Fibroblast of peridontal ligament (primary cell): ENCODE measurements around the gene MIOS.

Source experiments
- DNase-seq: peaks from one replicate; pipeline ENCODE4 v3.0.0-alpha.2; 2010; ENCODE audit errors: extremely low read depth

MIOS gene

DNA sequence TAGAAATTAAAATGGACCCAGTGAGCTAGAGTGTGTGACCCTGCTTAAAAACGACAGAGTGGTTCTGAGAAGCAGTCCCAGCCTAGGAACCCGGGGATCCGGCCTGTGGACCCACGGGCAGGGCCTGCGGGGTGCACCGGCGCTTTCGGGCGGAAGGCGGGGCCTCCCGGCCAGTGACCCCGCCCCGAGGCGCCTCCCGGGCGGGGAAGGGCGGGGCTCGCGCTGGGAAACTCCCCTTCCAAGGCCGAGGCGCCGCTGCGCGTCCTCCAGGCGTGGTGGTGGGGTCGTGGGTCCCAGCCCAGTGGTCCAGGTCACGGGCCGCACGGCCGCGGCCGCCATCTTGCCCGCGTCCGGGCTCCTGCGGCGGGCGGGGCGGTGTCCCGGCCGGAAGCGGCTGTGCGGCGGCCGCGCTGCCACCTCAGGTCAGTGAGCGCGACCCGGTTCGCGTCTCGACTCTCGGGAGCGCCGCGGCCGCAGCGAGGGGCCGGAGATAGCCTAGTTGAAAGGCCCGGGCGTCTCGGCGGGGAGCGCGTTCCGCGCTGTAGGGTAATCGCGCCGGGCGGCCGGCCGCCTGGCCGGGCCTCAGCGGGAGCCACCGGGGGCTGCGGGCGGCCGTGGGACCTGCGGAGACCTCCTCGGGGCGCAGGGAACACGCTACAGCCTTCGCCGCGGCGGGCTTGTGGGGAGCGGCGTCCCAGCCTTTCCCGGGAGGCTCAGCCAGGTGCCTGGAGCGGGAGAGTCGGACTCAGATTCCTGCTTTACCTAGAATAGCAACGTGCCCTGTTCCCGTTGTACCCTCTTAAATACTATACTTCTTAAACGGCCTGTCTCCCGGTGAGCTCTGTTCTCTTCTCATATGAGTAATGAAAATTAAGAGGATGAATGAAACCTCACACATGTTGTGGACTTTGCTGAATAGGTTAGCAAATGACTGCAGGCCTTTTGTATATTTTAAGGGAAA, at the start of gene MIOS:
MIOS (plus strand) TSS at position 234 of the 961 bp plus-strand sequence. CDS start 5,592 bp downstream, outside the sequence.
- DNase-seq: peak; percentile 66

DNA sequence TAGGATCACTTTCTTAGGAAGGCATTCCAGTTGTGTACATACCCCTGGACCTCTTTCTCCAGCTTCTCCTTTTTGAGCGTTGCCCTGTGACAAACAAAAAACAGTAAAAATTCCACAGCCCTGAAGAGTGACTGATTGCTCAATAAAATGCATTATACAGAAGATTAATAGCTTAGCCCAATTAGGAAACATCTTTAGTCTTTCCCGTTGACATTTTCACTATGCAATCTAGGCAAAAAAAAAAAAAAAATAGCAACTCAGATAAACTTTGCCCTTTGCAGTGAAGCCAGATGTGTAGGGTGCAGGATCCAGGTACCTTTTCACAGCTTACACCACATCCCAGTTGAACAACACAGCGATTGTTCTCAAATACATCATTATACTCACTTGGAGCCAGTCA, 48.9 kb upstream of the MIOS start:
- no peak for DNase-seq

DNA sequence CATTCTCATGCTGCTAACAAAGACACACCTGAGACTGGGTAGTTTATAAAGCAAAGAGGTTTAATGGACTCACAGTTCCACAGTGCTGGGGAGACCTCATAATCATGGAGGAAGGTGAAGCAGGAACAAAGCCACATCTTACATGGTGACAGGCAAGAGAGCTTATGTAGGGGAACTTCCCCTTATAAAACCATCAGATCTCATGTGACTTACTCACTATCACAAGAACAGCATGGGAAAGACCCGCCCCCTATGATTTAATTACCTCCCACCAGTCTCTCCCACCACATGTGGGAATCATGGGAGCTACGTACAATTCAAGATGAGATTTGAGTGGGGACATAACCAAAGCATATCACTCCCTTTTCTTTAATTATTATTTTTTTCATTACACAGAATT, 47.6 kb upstream of the MIOS start:
- no peak for DNase-seq

DNA sequence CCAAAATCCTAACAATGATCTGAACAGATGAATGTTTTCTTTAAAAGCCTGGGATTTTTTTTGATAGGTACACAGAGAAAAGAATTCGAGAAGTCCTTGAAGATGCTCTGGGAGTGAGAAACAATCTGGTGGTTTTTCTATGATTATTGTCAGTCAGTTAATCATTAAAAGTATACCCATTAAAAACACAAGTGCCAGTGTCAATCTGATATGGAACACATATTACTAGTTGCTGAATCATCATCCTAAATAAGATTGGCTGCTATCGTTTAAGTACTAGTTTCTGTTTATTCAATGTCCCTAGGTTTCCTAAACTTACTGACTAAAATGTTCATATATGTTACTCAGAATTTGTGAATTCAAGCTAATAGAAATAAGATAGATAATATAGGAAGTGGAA, 47.2 kb upstream of the MIOS start:
- no peak for DNase-seq

DNA sequence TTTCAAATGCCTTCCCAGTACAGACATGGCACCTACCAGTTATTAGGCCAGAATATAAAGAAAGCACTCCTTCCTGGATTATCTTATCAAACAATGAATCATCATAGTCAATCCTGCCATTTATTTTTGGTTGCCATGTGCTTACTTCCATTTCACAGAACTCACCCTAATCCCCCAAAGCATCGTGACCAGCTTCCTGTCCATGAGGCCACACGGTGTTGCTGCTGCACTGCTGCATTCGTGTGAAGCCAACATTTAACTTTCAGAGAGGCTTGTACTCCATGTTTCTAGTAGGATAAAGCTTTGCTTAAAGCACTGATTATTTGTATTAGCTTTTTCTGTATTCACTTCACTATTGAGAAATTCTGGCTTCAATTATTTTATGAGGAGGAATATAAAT, 45.4 kb upstream of the MIOS start:
- DNase-seq: no peak

DNA sequence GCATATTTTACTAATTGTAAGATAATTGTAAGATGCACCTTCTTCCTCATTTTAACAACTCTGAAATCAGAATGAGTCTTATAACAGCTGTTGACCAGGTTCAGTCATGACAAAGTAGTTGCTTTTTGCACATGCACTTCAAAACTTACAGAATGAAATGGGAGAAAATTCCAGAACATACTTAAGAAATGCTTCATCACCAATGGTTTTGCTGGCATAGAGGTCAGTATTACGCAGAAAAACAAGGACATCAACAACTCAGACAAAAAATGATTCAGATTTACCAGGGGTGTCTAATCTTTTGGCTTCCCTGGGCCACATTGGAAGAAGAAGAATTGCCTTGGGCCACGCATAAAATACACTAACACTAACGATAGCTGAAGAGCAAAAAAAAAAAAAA, 44.3 kb upstream of the MIOS start:
- peak; percentile 35 for DNase-seq

DNA sequence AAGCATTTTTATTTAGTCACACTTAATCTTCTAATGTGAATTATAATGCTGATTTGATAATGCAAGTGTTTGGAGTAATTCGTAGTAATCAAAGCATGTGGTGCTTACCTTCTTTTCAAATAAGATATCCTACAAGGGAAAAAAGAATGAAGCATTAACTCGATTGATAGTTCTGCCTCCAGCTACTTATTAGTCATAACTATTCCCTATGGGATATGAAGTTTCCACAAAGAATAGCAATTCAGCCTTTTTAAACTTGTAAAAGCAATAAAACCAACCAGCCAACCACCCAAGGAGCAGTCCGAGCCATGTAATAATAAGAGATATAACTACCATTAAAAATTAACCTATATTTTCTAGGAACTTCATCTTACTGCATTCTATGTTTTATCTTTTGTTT, 42.6 kb upstream of the MIOS start:
- peak; percentile 66 for DNase-seq

DNA sequence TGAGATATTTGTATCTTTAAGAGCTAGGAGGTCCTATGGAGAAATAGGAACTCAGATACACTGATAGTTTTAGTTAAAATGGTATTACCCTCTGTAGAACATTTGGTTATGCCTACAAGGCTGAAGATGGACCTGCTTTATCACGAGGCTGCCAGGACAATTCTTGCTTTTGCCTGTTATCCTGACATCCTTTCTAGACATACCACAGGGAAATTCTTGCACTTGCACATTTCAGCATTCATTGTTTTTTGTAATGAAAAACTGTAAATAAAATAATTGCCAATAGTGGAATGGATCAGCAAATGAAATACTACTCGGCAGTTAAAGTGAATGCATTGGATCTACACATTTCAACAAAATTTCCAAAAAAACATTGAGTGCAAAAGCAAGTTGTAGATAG, 40.7 kb upstream of the MIOS start:
- no peak for DNase-seq

DNA sequence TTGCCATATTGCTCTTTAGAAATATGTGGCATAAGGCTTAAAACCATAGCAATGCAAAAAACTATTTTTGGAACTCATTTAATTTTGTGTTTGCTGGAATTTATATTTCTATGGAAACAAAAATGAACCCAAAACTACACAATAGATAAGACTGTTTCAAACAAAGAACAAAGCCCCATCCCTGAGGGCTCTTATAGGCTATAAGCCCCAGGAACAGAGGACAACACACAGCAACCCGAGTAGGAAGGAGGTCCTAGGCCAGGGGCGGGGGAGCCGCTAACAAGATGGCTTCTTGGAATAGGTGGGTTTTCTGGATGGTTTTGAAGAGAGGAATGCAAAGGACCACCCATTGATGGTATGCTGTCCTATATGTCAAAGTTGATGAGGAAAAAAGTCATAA, 39.6 kb upstream of the MIOS start:
- DNase-seq: no peak

DNA sequence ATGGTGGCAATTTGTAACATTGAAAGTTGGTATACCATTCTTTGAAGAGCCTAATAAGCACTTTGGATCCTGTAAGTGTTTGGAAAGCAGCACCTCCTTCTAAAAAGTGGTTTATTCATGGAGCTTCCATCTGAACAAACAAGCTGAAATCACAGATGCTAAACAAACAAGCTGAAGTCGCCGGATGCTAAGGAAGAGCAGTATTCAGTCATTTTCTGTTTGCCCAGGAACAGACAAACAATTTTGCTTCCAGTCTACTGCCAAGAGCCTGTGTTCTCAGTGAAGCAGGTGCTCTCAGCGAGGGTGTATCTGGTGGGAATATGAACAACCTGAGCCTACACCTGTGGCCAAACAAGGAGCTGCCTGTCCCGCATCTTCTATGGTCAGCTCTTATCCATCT, 37.4 kb upstream of the MIOS start:
- no peak for DNase-seq

DNA sequence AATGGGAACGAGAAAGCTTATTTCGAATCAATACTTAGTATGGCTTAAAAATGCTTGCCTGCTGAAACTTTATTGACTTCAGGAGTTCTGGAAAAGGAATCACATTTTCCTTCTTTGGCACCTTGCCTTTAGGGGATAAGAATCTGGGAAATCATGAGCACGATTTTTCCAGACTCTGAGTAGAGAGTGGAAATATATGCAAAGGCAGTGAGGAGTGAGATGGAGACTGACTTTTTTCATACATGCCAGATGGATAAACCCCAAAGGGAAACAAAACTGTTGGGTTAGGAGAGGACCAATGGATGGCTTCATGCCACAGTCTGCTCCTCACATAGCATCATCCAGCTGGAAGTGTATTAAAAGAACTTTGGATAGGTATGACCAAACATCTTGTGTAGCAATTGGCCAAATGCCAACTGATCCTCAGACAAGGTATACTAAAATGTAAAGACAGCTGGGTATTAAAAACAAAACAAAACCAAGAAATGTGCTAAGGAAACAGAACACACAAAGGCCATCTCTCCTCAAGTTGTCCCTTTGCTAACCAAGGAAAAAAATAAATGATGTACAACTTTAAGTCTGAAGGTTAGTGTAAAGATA, 32.8 kb upstream of the MIOS start:
- DNase-seq: no peak

DNA sequence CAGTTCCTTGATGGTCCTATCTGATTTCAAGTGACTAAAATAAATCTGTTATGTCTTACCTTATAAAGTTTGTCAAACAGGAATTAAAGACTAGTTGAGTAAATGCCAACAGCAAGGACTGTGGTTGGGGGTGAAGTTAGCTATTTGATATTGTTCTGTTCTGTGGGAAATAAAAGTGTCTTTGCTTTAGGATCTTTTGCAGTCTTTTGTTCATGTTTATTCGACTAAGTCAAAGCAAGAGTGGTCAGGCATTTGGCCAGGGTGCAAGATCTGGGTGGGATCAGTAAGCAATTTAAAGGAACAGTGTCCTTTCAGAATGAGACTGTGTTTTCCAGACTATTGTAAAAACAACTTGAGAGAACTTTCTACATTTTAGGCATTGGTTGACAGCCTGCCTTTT, 31.0 kb upstream of the MIOS start, which contains the start of gene COL28A1:
COL28A1 (minus strand) TSS at position 183 of the 400 bp plus-strand sequence. CDS start 2,998 bp downstream, outside the sequence.
- no peak for DNase-seq

DNA sequence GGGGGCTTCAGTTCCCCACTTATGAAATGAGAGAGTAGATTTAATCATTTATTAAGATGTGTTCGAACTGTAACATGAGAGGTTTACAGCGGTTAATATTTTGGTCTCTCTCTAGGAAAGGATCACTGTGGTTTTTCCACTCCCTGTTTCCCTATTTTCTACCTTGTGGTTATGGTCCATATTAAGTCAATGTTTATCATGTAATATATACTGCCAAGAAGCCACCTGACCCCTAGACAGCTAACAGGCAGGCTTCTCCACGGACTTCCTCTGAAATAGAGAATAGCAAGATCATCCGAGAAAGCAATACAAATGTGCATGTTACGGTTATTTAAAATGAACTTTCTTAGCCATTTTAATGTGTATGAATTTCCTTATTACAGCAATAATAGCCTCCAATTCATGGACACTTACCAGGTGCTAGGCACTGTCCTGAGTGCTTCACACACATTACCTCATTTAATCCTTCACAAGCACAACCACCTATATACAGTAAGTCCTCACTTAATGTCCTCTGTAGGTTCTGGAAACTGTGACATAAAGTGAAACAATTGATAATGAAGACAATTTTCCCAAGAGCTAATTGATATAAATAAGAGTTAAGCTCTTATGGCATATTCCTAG, 30.2 kb upstream of the MIOS start:
- DNase-seq: no peak

DNA sequence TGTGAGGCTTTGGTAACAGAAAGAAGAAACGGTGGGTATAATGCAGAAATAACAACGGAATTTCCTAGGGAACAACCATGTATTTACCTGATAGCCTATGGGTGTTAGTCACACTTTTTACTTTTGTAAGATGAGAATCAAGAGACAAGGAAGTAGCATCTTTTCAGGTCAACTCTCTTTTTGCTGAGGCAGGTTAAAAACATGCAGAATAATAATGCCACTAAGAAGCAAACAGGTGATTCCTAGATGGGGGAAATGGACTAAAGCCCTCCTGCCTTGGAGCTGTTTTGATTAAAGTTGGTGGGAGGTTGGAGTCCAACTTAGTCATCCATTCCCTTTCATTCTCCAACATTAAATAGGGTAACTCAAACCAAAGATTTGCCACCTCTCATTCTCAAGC, 29.0 kb upstream of the MIOS start:
- no peak for DNase-seq

DNA sequence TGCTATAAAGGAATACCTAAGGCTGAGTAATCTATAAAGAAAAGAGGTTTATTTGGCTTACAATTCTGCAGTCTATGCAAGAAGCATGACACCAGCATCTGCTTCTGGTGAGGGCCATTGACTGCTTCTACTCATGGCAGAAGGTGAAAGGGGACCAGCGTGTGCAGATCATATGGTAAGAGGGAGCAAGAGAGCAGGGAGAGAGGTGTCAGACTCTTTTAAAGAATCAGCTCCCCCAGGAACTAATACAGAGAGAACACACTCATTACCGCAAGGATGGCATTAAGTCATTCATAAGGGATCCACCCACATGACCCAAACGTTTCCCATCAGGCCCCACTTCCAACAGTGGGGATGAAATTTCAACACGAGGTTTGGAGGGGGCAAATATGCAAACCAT, 27.5 kb upstream of the MIOS start:
- no peak for DNase-seq

DNA sequence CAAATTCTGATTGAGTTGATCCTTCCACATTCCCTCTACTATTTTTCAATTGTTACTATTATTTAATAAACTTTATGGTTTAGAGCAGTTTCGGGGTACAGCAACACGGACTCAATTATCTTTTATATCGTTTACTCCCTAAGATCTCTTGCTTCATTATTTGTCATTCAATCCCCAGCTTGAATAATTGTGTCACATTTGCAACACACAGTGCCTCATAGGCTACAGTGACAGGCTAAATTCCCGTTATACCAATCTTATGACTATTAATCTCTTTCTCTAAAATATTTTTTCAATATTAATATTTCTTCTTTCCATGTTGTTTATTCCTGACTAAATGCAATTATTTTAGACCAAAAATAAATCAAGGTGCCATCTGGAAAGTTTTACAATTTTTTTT, 27.0 kb upstream of the MIOS start:
- no peak for DNase-seq

DNA sequence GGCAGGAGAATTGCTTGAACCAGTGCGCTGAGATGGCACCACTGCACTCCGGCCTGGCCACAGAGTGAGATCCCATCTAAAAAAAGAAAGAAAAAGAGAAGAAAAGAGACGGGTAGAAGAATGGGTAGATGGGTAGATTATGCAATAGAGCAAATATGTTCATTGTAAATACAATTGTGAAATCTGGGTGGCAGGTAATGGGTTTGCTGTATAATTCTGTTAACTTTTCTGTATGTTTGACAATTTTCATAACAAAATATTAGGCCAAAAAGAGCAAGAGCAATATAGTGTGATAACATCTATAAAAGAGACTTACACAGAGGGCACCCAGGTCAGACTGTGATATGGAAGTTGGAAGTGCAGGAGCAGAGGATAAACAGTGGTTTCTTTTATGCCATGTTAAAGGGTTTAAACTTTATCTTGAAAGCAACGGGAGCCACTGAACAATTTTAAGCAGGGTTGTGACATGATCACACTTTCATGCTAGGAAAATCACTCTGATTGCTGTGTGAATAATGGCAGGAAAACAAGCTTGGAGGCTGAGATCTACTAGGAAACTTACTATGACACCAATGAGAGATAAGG, 24.3 kb upstream of the MIOS start:
- no peak for DNase-seq

DNA sequence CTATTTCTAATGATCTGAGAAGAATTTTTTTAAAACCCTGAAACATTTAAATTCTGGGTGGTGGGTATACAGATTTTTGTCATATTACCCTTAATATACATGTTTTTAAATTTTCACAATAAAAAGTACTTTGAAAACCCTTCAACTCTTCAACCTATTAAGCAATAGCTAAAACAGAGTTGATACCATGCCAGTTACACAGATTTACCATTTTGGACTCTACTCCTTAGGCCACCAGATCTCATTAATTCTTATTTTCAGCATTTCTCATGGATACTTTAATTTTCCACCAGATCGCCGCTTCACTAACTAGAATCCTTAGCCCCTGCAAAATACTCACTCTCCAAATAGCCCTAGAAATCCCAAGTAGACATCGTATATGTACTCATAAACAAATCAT, 18.3 kb upstream of the MIOS start:
- DNase-seq: no peak

DNA sequence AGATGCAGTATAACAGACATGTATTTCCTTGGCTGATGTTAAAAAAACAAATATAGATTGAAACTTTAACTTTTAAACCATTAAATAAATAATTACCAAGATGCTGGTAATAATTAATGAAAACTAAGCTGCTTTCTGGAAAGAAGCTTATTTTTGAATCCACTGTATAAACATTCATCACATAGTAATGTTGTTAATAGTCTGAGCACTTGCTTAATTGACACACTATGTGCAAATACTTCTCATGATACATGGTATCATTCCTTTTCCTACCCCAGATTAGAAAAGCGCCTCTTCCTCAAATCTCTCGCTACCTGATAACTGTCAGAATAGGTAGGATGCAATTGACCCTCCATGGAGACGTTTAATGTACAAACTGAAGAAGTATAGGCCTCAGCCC, 16.0 kb upstream of the MIOS start:
- DNase-seq: no peak

DNA sequence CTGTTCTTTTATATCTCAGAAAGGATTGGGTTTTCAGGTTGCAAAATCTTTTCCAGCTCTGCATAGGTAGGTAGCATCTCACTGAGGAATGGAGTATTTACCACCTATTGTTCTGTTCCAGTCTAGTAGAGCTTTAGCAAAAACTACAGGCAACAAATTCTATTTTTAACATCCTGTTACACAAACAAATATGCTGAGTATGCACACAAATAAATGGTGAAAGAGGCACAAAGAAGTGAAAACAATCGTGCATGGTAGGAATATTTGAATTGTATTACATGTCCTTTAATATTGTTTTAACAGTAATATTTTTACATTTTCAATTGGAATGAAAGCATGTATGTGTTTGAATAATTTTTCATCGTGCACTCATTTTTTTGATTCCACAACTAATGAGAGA, 14.5 kb upstream of the MIOS start:
- no peak for DNase-seq

DNA sequence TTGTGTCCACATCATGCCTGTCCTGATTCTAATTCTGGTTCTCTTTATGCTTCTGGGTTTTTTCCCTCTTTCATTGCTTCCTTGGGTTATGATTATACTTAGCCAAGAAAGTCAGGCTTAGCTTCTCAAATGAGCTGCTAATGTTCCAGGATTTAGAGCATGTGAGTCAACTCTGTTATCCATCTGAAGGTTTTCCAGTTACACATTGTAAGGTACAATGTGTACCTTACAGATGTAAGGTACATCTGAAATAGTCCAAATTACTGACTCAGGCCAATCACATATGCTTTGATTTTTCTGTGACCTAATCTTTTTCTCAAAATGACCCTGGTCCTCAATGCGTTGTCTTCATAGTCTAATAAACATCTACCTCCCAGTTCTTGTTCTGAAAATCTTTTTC, 13.3 kb upstream of the MIOS start:
- peak; percentile 49 for DNase-seq

DNA sequence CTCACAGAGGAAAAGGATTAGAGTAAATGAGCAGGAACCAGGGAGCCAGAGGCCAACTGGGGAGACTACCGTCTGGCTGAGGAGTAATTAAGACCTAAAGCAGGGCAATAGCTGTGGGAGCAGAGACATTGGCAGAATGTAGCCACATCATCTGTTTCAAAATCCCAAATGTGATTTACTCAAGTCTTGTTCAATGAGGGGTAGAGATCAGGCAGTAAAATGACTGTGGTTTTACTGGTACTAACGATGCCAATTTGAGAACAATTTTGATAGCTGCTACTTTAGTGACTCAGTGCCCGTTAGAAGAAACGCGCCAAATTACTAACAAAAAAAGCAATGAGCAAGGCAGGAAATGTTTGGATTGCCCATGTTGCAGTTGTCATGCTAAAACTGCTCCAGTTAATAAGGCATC, 12.7 kb upstream of the MIOS start:
- peak; percentile 98 for DNase-seq
